Activated T-cell treated with anti-CD3 and anti-CD28 coated beads, Interleukin-2, amount 50 U/mL, for 24 hours (primary cell): ENCODE measurements around the gene ZNF646.
A peak's percentile ranks its signal among the peaks of the same experiment; 100 is the strongest.

Experiments
- DNase-seq: peaks from one replicate; pipeline ENCODE4 v3.0.0-alpha.2; 2020
- H3K27ac Mint-ChIP-seq: 2 replicates; pipeline ENCODE4 v1.8.0; 2020; ENCODE audit warnings: mild to moderate bottlenecking, mixed read lengths
- H3K27me3 Mint-ChIP-seq: 2 replicates; pipeline ENCODE4 v1.8.0; 2020; ENCODE audit warnings: mixed read lengths
- H3K36me3 Mint-ChIP-seq: 2 replicates; pipeline ENCODE4 v1.8.0; 2020; ENCODE audit warnings: low read depth, mixed read lengths
- H3K4me1 Mint-ChIP-seq: 2 replicates; pipeline ENCODE4 v1.8.0; 2020; ENCODE audit warnings: low read depth, mixed read lengths
- H3K4me3 Mint-ChIP-seq: 2 replicates; pipeline ENCODE4 v1.8.0; 2020; ENCODE audit warnings: mild to moderate bottlenecking, moderate library complexity, mixed read lengths
- H3K9me3 Mint-ChIP-seq: 2 replicates; pipeline ENCODE4 v1.8.0; 2020; ENCODE audit warnings: mixed read lengths

The ZNF646 gene

DNA sequence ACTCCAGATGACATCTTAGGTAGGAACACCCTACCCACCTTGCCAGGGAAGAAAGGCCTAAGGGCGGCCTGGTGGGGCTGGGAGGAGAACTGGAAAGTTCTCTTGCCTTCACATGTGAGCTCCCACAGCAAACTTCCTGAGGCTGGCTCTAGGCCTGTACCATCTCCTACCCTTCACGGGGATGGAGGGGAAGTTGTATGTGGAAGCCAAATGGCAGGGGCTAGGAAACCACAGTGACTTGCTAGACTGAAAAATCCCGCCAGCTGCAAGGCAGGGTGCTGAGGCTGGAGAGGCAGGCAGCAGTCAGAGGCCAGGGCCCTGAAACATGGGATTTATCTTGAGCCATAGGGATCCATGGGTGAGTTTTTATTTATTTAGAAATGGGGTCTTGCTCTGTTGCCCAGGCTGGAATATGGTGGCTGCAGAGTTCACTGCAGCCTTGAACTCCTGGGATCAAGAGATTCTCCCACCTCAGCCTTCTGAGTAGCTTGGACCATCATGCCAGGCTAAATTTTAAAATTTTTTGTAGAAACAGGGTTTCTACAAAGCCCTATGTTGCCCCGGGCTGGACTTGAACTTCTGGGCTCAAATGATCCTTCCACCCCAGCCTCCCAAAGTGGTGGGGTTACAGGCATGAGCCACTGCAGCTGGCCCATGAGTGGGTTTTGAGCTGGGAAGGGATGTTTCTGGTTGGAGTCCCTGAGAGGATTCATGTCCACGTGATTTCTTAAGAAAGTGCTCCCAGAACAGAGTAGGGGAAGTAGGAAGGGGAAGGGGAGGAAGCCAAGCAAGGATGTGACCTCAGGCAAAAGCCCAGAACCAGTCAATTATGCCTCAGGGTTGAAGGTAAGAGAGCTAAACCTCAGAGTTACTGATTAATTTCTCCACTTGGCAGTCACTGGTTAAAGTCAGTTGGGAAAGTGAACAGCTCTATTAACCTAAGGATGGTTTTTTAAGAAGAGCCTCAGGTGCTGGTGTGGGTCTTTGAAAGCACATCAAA is 39.2 kb downstream of the ZNF646 start:
- DNase-seq = no peak
- Mint-ChIP-seq H3K9me3 (no peaks in the 10 kb centered on the region), H3K27me3 (no peaks in the 10 kb centered on the region), H3K4me1 (peaks cover 33% of the 10 kb centered on the region), H3K27ac (peak overlapping the region; percentile 76), H3K36me3 (peaks cover 47% of the 10 kb centered on the region), H3K4me3 (no peak overlapping the region)

GRCh38 chr16:31114468-31114867 is 40.2 kb downstream of the ZNF646 start:
- H3K4me3 Mint-ChIP-seq = no peak overlapping the region

DNA sequence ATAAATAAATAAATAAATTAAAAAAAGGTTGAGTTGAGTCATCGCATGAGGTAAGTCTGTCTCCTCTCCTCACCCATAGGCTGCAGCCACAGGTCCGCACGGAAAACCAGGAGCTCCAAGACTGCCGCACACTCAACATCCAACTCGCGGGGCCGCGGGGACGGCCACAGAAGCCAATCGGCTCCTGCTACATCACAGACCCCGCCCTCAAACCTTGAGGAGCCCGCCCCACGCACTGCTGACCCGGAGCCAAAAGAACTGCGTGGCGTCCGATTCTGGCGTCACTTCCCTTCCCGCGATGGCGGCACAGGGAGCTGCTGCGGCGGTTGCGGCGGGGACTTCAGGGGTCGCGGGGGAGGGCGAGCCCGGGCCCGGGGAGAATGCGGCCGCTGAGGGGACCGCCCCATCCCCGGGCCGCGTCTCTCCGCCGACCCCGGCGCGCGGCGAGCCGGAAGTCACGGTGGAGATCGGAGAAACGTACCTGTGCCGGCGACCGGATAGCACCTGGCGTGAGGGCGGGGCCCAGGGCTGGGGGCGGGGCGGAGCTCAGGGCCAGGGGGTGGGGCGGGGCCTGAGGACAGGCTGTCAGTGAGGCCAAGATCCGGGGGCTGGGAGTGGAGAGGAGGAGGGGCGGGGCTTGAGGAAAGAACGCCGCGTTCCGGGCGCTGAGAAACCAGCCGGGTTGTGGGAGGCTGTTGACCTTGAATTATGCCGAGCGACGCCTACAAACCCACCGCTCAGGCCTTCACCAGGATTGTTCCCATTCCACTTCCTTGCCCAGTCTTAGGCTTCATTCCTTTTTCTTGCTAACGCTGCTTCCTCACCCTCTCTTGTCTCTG is 43.4 kb downstream of the ZNF646 start, which contains the start of gene KAT8:
Gene KAT8, plus strand, starts transcription at position 281 of the 839 bp plus-strand sequence. Its CDS starts 18 bp downstream, at position 299.
- Mint-ChIP-seq H3K4me3 (peak within 1 kb of the TSS; percentile 90), H3K27ac (peak within 1 kb of the TSS; percentile 87), H3K4me1 (peaks cover 26% of the 10 kb centered on the region), H3K36me3 (peaks cover 54% of the 10 kb centered on the region), H3K9me3 (no peaks in the 10 kb centered on the region), H3K27me3 (no peaks in the 10 kb centered on the region)
- DNase-seq = peak; percentile 97

More at GRCh38 chr16:31114468-31114867, 40.2 kb downstream of the ZNF646 start:
- Mint-ChIP-seq H3K9me3 (no peaks in the 10 kb centered on the region), H3K27me3 (no peaks in the 10 kb centered on the region), H3K27ac (peak overlapping the region; percentile 31), H3K4me1 (peaks cover 37% of the 10 kb centered on the region), H3K36me3 (peaks cover 57% of the 10 kb centered on the region)
- DNase-seq = no peak

DNA sequence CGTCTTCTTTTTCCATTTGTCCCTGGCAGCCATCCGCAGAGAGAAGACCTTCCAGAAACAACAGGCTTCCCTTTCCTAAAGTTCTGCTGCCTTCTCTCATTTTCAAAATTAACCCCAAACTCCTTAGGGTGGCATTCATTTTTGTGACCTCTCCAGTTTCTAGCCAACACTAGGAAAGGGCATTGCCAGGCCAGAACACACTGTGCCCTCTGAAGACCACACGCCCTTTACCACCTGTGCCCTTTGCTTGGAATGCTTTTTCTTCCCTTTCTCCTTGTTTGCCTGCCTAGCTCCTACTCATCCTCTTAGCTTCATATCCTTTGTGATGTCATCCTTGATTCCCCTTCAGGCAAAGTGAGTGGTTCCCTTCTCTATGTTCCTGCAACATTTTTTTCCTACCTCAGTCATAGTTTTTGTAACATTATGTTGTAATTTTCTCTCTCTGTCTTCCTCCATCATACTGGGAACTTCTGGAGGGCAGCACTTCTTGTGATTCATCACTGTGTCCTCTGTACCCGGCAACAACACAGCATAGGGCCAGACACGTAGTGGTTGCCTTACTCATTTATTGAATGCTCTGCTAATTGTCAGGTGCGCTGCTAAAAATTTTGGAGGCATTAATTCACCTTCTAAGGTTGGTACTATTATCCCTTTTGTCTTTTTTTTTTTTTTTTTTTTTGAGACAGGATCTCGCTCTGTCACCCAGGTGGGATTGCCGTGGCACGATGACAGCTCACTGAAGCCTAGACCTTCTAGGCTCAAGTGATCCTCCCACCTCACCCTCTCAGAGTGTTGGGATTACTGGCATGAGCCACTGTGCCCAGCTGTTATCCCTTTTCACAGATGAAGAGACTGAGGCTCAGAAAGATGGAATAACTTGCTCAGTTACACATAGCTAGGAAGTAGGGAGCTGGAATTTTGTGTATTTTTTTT is 44.3 kb downstream of the ZNF646 start:
- no peak for DNase-seq
- H3K4me1 Mint-ChIP-seq = peaks cover 26% of the 10 kb centered on the region
- H3K27ac Mint-ChIP-seq = peak overlapping the region; percentile 87
- H3K36me3 Mint-ChIP-seq = peaks cover 54% of the 10 kb centered on the region
- peak overlapping the region; percentile 90 for H3K4me3 Mint-ChIP-seq
- H3K9me3 Mint-ChIP-seq = no peaks in the 10 kb centered on the region
- H3K27me3 Mint-ChIP-seq = no peaks in the 10 kb centered on the region

GRCh38 chr16:31120129-31120528 is 45.9 kb downstream of the ZNF646 start:
- H3K9me3 Mint-ChIP-seq = no peaks in the 10 kb centered on the region
- H3K27ac Mint-ChIP-seq = peak overlapping the region; percentile 59
- no peak for DNase-seq
- H3K36me3 Mint-ChIP-seq = peaks cover 68% of the 10 kb centered on the region
- H3K4me3 Mint-ChIP-seq = no peak overlapping the region
- no peaks in the 10 kb centered on the region for H3K27me3 Mint-ChIP-seq
- H3K4me1 Mint-ChIP-seq = peaks cover 21% of the 10 kb centered on the region

- Mint-ChIP-seq H3K27me3 (no peaks in the 10 kb centered on the region), H3K4me1 (peaks cover 2% of the 10 kb centered on the region), H3K36me3 (peaks cover 87% of the 10 kb centered on the region), H3K27ac (peak overlapping the region; percentile 51), H3K9me3 (no peaks in the 10 kb centered on the region), H3K4me3 (no peak overlapping the region)
- DNase-seq = no peak
These were observed 51.6 kb downstream of the ZNF646 start for GRCh38 chr16:31125844-31126243.

GRCh38 chr16:31127182-31127581 is 53.0 kb downstream of the ZNF646 start:
- Mint-ChIP-seq H3K27me3 (no peaks in the 10 kb centered on the region), H3K4me1 (peaks cover 2% of the 10 kb centered on the region), H3K36me3 (peaks cover 89% of the 10 kb centered on the region), H3K4me3 (no peak overlapping the region), H3K9me3 (no peaks in the 10 kb centered on the region), H3K27ac (no peak overlapping the region)
- DNase-seq = no peak

DNA sequence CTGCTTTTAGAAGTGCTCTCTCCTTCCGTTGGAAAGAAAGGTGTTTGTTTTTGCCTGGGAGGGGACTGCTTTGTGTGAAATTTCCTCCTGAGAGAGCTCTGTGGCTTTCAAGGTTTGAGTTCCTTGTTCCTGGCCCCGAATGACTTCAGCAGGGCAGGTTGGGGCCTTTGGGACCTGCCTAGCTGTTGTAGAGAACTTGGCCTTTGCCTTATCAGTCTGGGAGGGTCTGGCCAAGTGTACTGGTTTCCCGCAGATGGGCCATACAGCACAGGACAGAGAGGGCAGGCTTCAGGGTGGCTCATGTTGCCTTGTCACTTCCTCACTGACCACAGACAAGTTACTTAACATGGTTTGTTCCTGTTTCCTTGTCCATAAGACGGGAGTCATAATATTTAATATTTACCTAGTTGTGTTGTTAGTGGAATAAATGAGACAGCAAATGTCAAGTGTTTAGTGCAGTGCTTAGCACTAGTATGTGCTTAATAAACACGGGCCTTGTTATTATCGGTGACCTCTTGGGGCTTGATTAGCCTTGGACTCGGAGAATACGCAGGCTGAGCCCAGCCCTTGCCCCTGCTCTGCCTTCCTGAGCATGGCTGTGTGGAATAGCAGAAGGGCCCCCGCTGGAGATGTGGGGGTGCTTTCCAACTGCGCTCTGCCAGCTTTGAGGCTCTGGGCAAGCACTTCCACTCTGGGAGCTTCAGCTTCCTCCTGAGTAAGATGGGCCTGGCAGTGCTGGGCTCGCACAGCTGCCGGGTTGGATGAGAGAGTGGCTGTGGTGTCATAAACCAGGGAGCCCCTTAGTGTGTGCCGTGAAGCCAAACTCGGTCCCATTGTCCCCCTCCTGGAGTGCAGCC is 54.7 kb downstream of the ZNF646 start:
- H3K4me1 Mint-ChIP-seq = peaks cover 2% of the 10 kb centered on the region
- no peak overlapping the region for H3K4me3 Mint-ChIP-seq
- H3K36me3 Mint-ChIP-seq = peaks cover 87% of the 10 kb centered on the region
- H3K27me3 Mint-ChIP-seq = no peaks in the 10 kb centered on the region
- no peak for DNase-seq
- no peaks in the 10 kb centered on the region for H3K9me3 Mint-ChIP-seq
- peak overlapping the region; percentile 65 for H3K27ac Mint-ChIP-seq

DNA sequence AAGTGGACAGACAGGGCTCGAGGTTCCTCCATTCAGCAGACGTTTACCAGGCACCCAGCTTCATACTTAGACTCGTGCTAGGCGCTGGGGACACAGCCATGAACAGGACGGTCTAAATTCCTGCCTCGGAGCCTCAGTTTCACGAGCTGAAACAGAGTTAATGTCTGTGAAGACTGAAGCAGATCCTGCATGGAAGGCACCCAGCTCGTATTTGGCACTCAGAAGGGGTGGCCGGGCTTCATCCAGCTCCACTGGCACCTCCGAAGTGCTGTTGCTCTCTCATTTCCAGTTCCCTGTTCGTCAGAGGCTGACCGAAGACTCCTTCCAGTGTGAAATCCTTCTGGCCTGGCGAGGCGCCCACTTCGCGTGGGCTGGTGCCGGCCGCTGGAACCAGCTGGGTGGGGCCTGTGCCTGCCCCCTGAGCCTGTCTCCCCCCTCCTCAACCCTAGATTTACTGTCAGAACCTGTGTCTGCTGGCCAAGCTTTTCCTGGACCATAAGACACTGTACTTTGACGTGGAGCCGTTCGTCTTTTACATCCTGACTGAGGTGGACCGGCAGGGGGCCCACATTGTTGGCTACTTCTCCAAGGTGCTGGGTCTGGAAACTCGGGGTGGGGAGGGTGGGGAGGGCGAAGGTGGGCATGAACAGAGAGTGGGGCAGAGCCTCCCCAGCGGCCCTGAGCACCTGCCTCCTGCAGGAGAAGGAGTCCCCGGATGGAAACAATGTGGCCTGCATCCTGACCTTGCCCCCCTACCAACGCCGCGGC is 55.5 kb downstream of the ZNF646 start:
- H3K9me3 Mint-ChIP-seq = no peaks in the 10 kb centered on the region
- no peak overlapping the region for H3K4me3 Mint-ChIP-seq
- H3K27ac Mint-ChIP-seq = no peak overlapping the region
- H3K27me3 Mint-ChIP-seq = no peaks in the 10 kb centered on the region
- peaks cover 82% of the 10 kb centered on the region for H3K36me3 Mint-ChIP-seq
- DNase-seq = no peak
- H3K4me1 Mint-ChIP-seq = peaks cover 2% of the 10 kb centered on the region

DNA sequence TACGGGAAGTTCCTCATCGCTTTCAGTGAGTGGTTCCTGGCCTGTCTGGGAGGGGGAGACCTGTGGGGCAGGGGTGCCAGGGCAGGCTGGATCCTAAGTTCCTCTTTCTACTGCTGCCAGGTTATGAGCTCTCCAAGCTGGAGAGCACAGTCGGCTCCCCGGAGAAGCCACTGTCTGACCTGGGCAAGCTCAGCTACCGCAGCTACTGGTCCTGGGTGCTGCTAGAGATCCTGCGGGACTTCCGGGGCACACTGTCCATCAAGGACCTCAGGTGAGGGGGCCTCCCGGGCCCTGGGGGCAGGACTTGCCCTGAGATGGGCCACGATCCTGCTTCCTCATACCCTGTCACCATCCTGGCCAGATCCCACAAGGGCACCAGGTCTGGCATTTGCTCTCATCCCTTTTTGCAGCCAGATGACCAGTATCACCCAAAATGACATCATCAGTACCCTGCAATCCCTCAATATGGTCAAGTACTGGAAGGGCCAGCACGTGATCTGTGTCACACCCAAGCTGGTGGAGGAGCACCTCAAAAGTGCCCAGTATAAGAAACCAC is 56.2 kb downstream of the ZNF646 start:
- Mint-ChIP-seq H3K4me3 (no peak overlapping the region), H3K27ac (no peak overlapping the region), H3K9me3 (no peaks in the 10 kb centered on the region), H3K36me3 (peaks cover 76% of the 10 kb centered on the region), H3K4me1 (peaks cover 2% of the 10 kb centered on the region), H3K27me3 (no peaks in the 10 kb centered on the region)
- no peak for DNase-seq

GRCh38 chr16:31130899-31131298 is 56.7 kb downstream of the ZNF646 start:
- no peak overlapping the region for H3K27ac Mint-ChIP-seq
- no peaks in the 10 kb centered on the region for H3K27me3 Mint-ChIP-seq
- peaks cover 72% of the 10 kb centered on the region for H3K36me3 Mint-ChIP-seq
- H3K9me3 Mint-ChIP-seq = no peaks in the 10 kb centered on the region
- no peak overlapping the region for H3K4me3 Mint-ChIP-seq
- peaks cover 2% of the 10 kb centered on the region for H3K4me1 Mint-ChIP-seq
- DNase-seq = no peak

DNA sequence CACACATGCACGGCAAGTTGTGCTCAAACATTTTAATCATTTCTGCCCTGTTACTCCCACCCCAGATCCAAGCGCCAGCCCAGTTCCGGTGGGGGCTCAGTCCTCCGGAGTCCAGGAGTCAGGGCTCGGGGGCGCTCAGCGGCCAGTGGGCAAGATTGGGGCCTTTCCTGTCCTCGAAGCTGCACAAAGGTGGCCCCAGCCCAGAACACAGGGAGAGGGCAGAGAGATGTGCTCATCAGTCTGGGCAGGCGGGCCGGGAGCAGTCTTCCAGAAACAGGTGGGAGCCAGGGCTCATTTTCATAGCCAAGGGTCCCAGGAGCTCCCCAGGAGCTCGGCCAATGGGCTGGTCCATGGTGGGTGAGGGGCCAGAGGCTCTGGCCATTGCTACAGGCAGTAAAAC is 57.2 kb downstream of the ZNF646 start:
- Mint-ChIP-seq H3K27ac (no peak overlapping the region), H3K9me3 (no peaks in the 10 kb centered on the region), H3K4me3 (no peak overlapping the region), H3K27me3 (no peaks in the 10 kb centered on the region), H3K36me3 (peaks cover 67% of the 10 kb centered on the region), H3K4me1 (peaks cover 2% of the 10 kb centered on the region)
- DNase-seq = no peak
